GM21737 (cell line): ENCODE data around the gene EPB41.

ENCODE experiments used
- ATAC-seq: cut with Tn5 transposase; IDR thresholded peaks from one replicate; pipeline ENCODE4 v1.9.1; 2021; ENCODE audit warnings: mild to moderate bottlenecking, moderate library complexity; ENCODE audit not compliant: unreplicated experiment

The EPB41 gene

GRCh38 chr1:28973596-28974421 is 59.4 kb downstream of the EPB41 start:
- ATAC-seq, result no peak

GRCh38 chr1:28974432-28974831 is 60.1 kb downstream of the EPB41 start:
- ATAC-seq, result no peak

- ATAC-seq, result no peak
Observed at GRCh38 chr1:28976248-28976647, 61.9 kb downstream of the EPB41 start.

- no peak for ATAC-seq
Observed at GRCh38 chr1:28981210-28981609, 66.8 kb downstream of the EPB41 start.

GRCh38 chr1:28982198-28982597 is 67.8 kb downstream of the EPB41 start:
- no peak for ATAC-seq

- ATAC-seq, result no peak
Observed at GRCh38 chr1:28983091-28983490, 68.7 kb downstream of the EPB41 start.

GRCh38 chr1:28983509-28984310 is 69.3 kb downstream of the EPB41 start:
- ATAC-seq, result no peak

GRCh38 chr1:28984311-28984684 is 69.9 kb downstream of the EPB41 start:
- ATAC-seq, result no peak

GRCh38 chr1:28985427-28985826 is 71.1 kb downstream of the EPB41 start:
- ATAC-seq, result no peak

GRCh38 chr1:28986306-28986910 is 72.0 kb downstream of the EPB41 start:
- ATAC-seq, result no peak

- no peak for ATAC-seq
Observed at GRCh38 chr1:29002792-29003191, 88.4 kb downstream of the EPB41 start.

GRCh38 chr1:29004288-29004687 is 89.9 kb downstream of the EPB41 start:
- no peak for ATAC-seq

- no peak for ATAC-seq
Observed at GRCh38 chr1:29004798-29005197, 90.4 kb downstream of the EPB41 start.

GRCh38 chr1:29011775-29012174 is 97.4 kb downstream of the EPB41 start:
- no peak for ATAC-seq

GRCh38 chr1:29017235-29017634 is 102.9 kb downstream of the EPB41 start:
- no peak for ATAC-seq

- no peak for ATAC-seq
Observed at GRCh38 chr1:29017975-29018712, 103.8 kb downstream of the EPB41 start.

GRCh38 chr1:29022620-29023019 is 108.3 kb downstream of the EPB41 start:
- ATAC-seq, result no peak

GRCh38 chr1:29029667-29030066 is 115.3 kb downstream of the EPB41 start:
- ATAC-seq, result no peak

GRCh38 chr1:29032841-29033240 is 118.5 kb downstream of the EPB41 start:
- no peak for ATAC-seq

GRCh38 chr1:29033829-29034466 is 119.6 kb downstream of the EPB41 start:
- ATAC-seq, result no peak
